Nephron progenitor cell (in vitro differentiated cells): ENCODE data around the gene C1QTNF3.

Source experiments
- DNase-seq: peaks from one replicate; pipeline ENCODE4 v3.0.0; 2021
- H3K27ac Mint-ChIP-seq: 2 replicates; pipeline ENCODE4 v1.8.0; 2021; ENCODE audit warnings: mild to moderate bottlenecking, moderate library complexity, mixed read lengths
- H3K27me3 Mint-ChIP-seq: 2 replicates; pipeline ENCODE4 v1.8.0; 2021; ENCODE audit warnings: mild to moderate bottlenecking, low read depth, mixed read lengths; ENCODE audit not compliant: poor library complexity
- H3K36me3 Mint-ChIP-seq: 2 replicates; pipeline ENCODE4 v1.8.0; 2021; ENCODE audit warnings: low read depth, mixed read lengths
- H3K4me1 Mint-ChIP-seq: 2 replicates; pipeline ENCODE4 v1.8.0; 2021; ENCODE audit warnings: mixed read lengths
- H3K4me3 Mint-ChIP-seq: 2 replicates; pipeline ENCODE4 v1.8.0; 2021; ENCODE audit warnings: mild to moderate bottlenecking, moderate library complexity, mixed read lengths
- H3K9me3 Mint-ChIP-seq: 2 replicates; pipeline ENCODE4 v1.8.0; 2021; ENCODE audit warnings: mild to moderate bottlenecking, moderate library complexity, mixed read lengths
- CTCF ChIP-seq: fragments of 200-600 bp; sonication (generic); IDR thresholded peaks from 2 replicates; pipeline ENCODE4 v1.5.0; 2021; ENCODE audit warnings: antibody characterized with exemption

Gene C1QTNF3

GRCh38 chr5:34047774-34048572 lies 5.0 kb upstream of the C1QTNF3 start:
- DNase-seq: no peak
- Mint-ChIP-seq H3K4me1 (peaks cover 15% of the 10 kb centered on the region), H3K36me3 (peaks cover 52% of the 10 kb centered on the region), H3K9me3 (no peaks in the 10 kb centered on the region), H3K4me3 (no peak overlapping the region), H3K27ac (peak overlapping the region; percentile 3), H3K27me3 (no peaks in the 10 kb centered on the region)
- TF ChIP-seq CTCF: no peak

GRCh38 chr5:34047143-34047542 lies 4.1 kb upstream of the C1QTNF3 start:
- no peak for DNase-seq
- no peaks in the 10 kb centered on the region for H3K27me3 Mint-ChIP-seq
- H3K9me3 Mint-ChIP-seq: no peaks in the 10 kb centered on the region
- peaks cover 47% of the 10 kb centered on the region for H3K36me3 Mint-ChIP-seq
- H3K4me1 Mint-ChIP-seq: peaks cover 17% of the 10 kb centered on the region
- H3K27ac Mint-ChIP-seq: no peak overlapping the region
- no peak for TF ChIP-seq CTCF
- H3K4me3 Mint-ChIP-seq: no peak overlapping the region

- Mint-ChIP-seq H3K4me3 (no peak overlapping the region), H3K27ac (no peak overlapping the region), H3K9me3 (no peaks in the 10 kb centered on the region), H3K27me3 (peaks cover 3% of the 10 kb centered on the region), H3K36me3 (peaks cover 42% of the 10 kb centered on the region), H3K4me1 (peaks cover 28% of the 10 kb centered on the region)
- no peak for TF ChIP-seq CTCF
- no peak for DNase-seq
Measured at GRCh38 chr5:34045996-34046395, 3.0 kb upstream of the C1QTNF3 start.

- no peaks in the 10 kb centered on the region for H3K9me3 Mint-ChIP-seq
- H3K4me1 Mint-ChIP-seq: peaks cover 38% of the 10 kb centered on the region
- no peak for DNase-seq
- H3K27ac Mint-ChIP-seq: no peak overlapping the region
- H3K4me3 Mint-ChIP-seq: no peak overlapping the region
- TF ChIP-seq CTCF: no peak
- peaks cover 41% of the 10 kb centered on the region for H3K36me3 Mint-ChIP-seq
- H3K27me3 Mint-ChIP-seq: peaks cover 3% of the 10 kb centered on the region
Measured at GRCh38 chr5:34045023-34045422, 2.0 kb upstream of the C1QTNF3 start.

- peak; percentile 21 for DNase-seq
- Mint-ChIP-seq H3K36me3 (peaks cover 37% of the 10 kb centered on the region), H3K27me3 (peaks cover 7% of the 10 kb centered on the region), H3K4me1 (peaks cover 39% of the 10 kb centered on the region), H3K4me3 (peak overlapping the region; percentile 66), H3K9me3 (peaks cover 13% of the 10 kb centered on the region), H3K27ac (peak overlapping the region; percentile 83)
- no peak for TF ChIP-seq CTCF
Measured at GRCh38 chr5:34042321-34042720, 692 bp downstream of the C1QTNF3 start.
